Measurements from ENCODE around the gene PDK2.

GRCh38 chr17:50143461-50144176 lies 48.5 kb downstream of the PDK2 start:
- no peak for TF ChIP-seq POLR2A (IDR thresholded peaks at IDR 0.05)
- TF ChIP-seq CTCF (IDR thresholded peaks at IDR 0.05) = no peak
